Mammary epithelial cell (primary cell): ENCODE results near the gene SLC16A5.

Source experiments
- CTCF ChIP-seq, 2 donors: IDR thresholded peaks in 1 of 2; conservative IDR thresholded peaks in 1 of 2; 2 replicates each; pipeline ENCODE4 v1.5.1; 2011 to 2012; ENCODE audit warnings: inconsistent platforms in 2 of 2, low read length in 2 of 2, mild to moderate bottlenecking in 2 of 2, control low read depth in 1 of 2, low read depth in 1 of 2; ENCODE audit not compliant: insufficient read depth in 1 of 2; ENCODE audit errors: extremely low read depth in 1 of 2
- EZH2 ChIP-seq: IDR thresholded peaks from 2 replicates; pipeline ENCODE4 v1.6.1; 2012; ENCODE audit warnings: low read length, inconsistent platforms, borderline replicate concordance

GRCh38 chr17:75125984-75126383 is 38.2 kb downstream of the SLC16A5 start:
- TF ChIP-seq CTCF (conservative IDR thresholded peaks at IDR 0.05 in 1 of 2, IDR thresholded peaks at IDR 0.05 in 1 of 2; ENCODE audit: extremely low read depth in 1 of 2, insufficient read depth in 1 of 2, low read depth in 1 of 2, low read length in 2 of 2) (no peak), EZH2 (no peak)
